PC-3 (cell line): ENCODE results near the gene SMIM32. TPM values are rescaled to one million over a fixed set of nuclear protein-coding genes. Genes with fewer than 3 reads are reported as not detected.
A peak's percentile ranks its signal among the peaks of the same experiment; 100 is the strongest.

Experiments
- ATAC-seq: fragments of 200-7000 bp; cut with Tn5 transposase; 2 replicates; pipeline ENCODE4 v1.9.1; 2020; ENCODE audit warnings: mild to moderate bottlenecking, moderate library complexity
- BruUV-seq: library from RNA; stranded (reverse); fragments of 400-500 nt; replicated peaks from 2 replicates; lab custom pipeline; 2021; lab: Mats Ljungman, UMichigan
- CTCF ChIA-PET: fragments of 300-600 bp; sonication (Branson Sonifier 250); formaldehyde crosslinking; loops from one replicate; lab custom pipeline; 2022; ENCODE audit warnings: antibody characterized with exemption; lab: Charles Lee
- POLR2A ChIA-PET: fragments of 300-600 bp; sonication (Branson Sonifier 250); formaldehyde crosslinking; loops from one replicate; lab custom pipeline; 2022; ENCODE audit warnings: antibody characterized with exemption; ENCODE audit not compliant: unreplicated experiment; lab: Charles Lee
- DNase-seq: peaks from one replicate; pipeline ENCODE4 v3.0.0-alpha.2; 2015
- H2AFZ ChIP-seq: fragments of 300-600 bp; sonication (generic); 2 replicates; pipeline ENCODE4 v1.6.0; 2016; ENCODE audit warnings: antibody characterized with exemption, low read length
- H3F3A ChIP-seq: fragments of 300-600 bp; sonication (generic); one replicate; pipeline ENCODE4 v1.6.0; 2017; ENCODE audit warnings: antibody characterized with exemption, low read length, control low read depth, mild to moderate bottlenecking; ENCODE audit not compliant: unreplicated experiment
- H3K27ac ChIP-seq: fragments of 300-600 bp; sonication (generic); 2 replicates; pipeline ENCODE4 v1.5.1; 2016; ENCODE audit warnings: mild to moderate bottlenecking, low read length
- H3K27me3 ChIP-seq: fragments of 300-600 bp; sonication (generic); 2 replicates; pipeline ENCODE4 v1.6.1; 2016; ENCODE audit warnings: low read length, mixed read lengths
- H3K36me3 ChIP-seq: fragments of 300-600 bp; sonication (generic); 2 replicates; pipeline ENCODE4 v1.6.1; 2016; ENCODE audit warnings: low read depth, mixed run types, low read length, mixed read lengths
- H3K4me1 ChIP-seq: fragments of 300-600 bp; sonication (generic); 2 replicates; pipeline ENCODE4 v1.5.1; 2016; ENCODE audit warnings: low read length; ENCODE audit not compliant: insufficient read depth
- H3K4me2 ChIP-seq: fragments of 300-600 bp; sonication (generic); 2 replicates; pipeline ENCODE4 v1.6.0; 2016; ENCODE audit warnings: low read length
- H3K4me3 ChIP-seq: fragments of 300-600 bp; sonication (generic); 2 replicates; pipeline ENCODE4 v1.5.1; 2016; ENCODE audit warnings: mild to moderate bottlenecking, low read length, mixed read lengths
- H3K79me2 ChIP-seq: fragments of 300-600 bp; sonication (generic); 2 replicates; pipeline ENCODE4 v1.6.1; 2017; ENCODE audit warnings: low read length, mixed read lengths
- H3K9ac ChIP-seq: fragments of 300-600 bp; sonication (generic); 2 replicates; pipeline ENCODE4 v1.6.0; 2016; ENCODE audit warnings: mild to moderate bottlenecking, low read length
- H3K9me2 ChIP-seq: fragments of 300-600 bp; sonication (generic); replicated peaks from 2 replicates; pipeline ENCODE4 v1.6.1; 2016; ENCODE audit warnings: mixed run types, low read length, mixed read lengths
- H3K9me3 ChIP-seq: fragments of 300-600 bp; sonication (generic); 2 replicates; pipeline ENCODE4 v1.6.1; 2016; ENCODE audit warnings: low read length, mixed read lengths
- H4K20me1 ChIP-seq: fragments of 300-600 bp; sonication (generic); 2 replicates; pipeline ENCODE4 v1.6.1; 2016; ENCODE audit warnings: low read length, mixed read lengths
- CTCF ChIP-seq: fragments of 300-600 bp; sonication (generic); conservative IDR thresholded peaks from 2 replicates; pipeline ENCODE4 v1.5.1; 2017; ENCODE audit warnings: antibody characterized with exemption, low read depth, mild to moderate bottlenecking, low read length
- EZH2 ChIP-seq: fragments of 300-600 bp; sonication (generic); IDR thresholded peaks from one replicate; pipeline ENCODE4 v1.6.1; 2017; ENCODE audit warnings: antibody characterized with exemption, mild to moderate bottlenecking, low read length; ENCODE audit not compliant: unreplicated experiment
- EZH2phosphoT487 ChIP-seq: fragments of 300-600 bp; sonication (generic); IDR thresholded peaks from 2 replicates; pipeline ENCODE4 v1.6.1; 2018; ENCODE audit warnings: mild to moderate bottlenecking, antibody characterized with exemption, low read length, borderline replicate concordance
- intact Hi-C: fragments of 100-400 bp; cut with micrococcal nuclease; formaldehyde crosslinking; loops from 2 replicates; pipeline ENCODE4 v1.9.0; 2023
- total RNA-seq: library from RNA; depleted of rRNA; stranded (reverse); fragments of >200 nt; gene quantifications from 2 replicates; pipeline ENCODE4 v1.2.3, GENCODE V29; 2014

Gene SMIM32
- total RNA-seq, 1 experiment from 2014 or later: not detected

GRCh38 chr5:136213919-136214493 is 21.0 kb upstream of the SMIM32 start:
- Histone ChIP-seq H3K27ac (no peak overlapping the region), H3K79me2 (no peaks in the 10 kb centered on the region), H3K36me3 (no peaks in the 10 kb centered on the region), H3K4me3 (no peak overlapping the region), H2AFZ (no peak overlapping the region), H3K9ac (no peak overlapping the region), H3F3A (no peaks in the 10 kb centered on the region), H3K4me1 (no peaks in the 10 kb centered on the region), H3K9me2 (no peaks in the 10 kb centered on the region), H4K20me1 (no peaks in the 10 kb centered on the region), H3K4me2 (no peak overlapping the region), H3K9me3 (no peaks in the 10 kb centered on the region), H3K27me3 (peaks cover 8% of the 10 kb centered on the region; the same call in 1 of the 2 replicates)
- ATAC-seq (no peak), DNase-seq (no peak)
- ChIA-PET CTCF (no interaction called here), POLR2A (no interaction called here)
- BruUV-seq: no TSS peak
- intact Hi-C loops: loop anchor here (2.0 kb wide), 1 partner anchor 269 kb away; no protein-coding TSS in a partner anchor
- TF ChIP-seq EZH2phosphoT487 (no peak), CTCF (no peak), EZH2 (no peak)

GRCh38 chr5:136212252-136212721 is 19.3 kb upstream of the SMIM32 start:
- no peak overlapping the region for H3K9ac ChIP-seq
- H3K9me2 ChIP-seq: no peaks in the 10 kb centered on the region
- H2AFZ ChIP-seq: no peak overlapping the region
- POLR2A ChIA-PET: no interaction called here
- no peaks in the 10 kb centered on the region for H3F3A ChIP-seq
- CTCF ChIA-PET: no interaction called here
- no peaks in the 10 kb centered on the region for H3K36me3 ChIP-seq
- H4K20me1 ChIP-seq: no peaks in the 10 kb centered on the region
- DNase-seq (peak; percentile 55), ATAC-seq (peak; percentile 66; the same call in 1 of the 2 replicates)
- BruUV-seq: no TSS peak
- H3K27ac ChIP-seq: no peak overlapping the region
- no peak overlapping the region for H3K4me3 ChIP-seq
- no peak overlapping the region for H3K4me2 ChIP-seq
- intact Hi-C loops: loop anchor here (1.0 to 2.0 kb wide), 3 partner anchors 148 to 325 kb away; no protein-coding TSS in a partner anchor
- no peaks in the 10 kb centered on the region for H3K4me1 ChIP-seq
- H3K27me3 ChIP-seq: peaks cover 8% of the 10 kb centered on the region; the same call in 1 of the 2 replicates
- no peak for TF ChIP-seq EZH2
- no peak for TF ChIP-seq EZH2phosphoT487
- peak; percentile 90 for TF ChIP-seq CTCF
- H3K9me3 ChIP-seq: no peaks in the 10 kb centered on the region
- H3K79me2 ChIP-seq: no peaks in the 10 kb centered on the region
